GM12801 (cell line): ENCODE results near the gene ZFAND3.

Experiments used
- CTCF ChIP-seq: IDR thresholded peaks from one replicate; pipeline ENCODE4 v1.5.1; 2011; ENCODE audit warnings: control low read depth; ENCODE audit not compliant: insufficient read length; ENCODE audit errors: extremely low read depth

ZFAND3 gene

GRCh38 chr6:37871616-37872372, 52.3 kb downstream of the ZFAND3 start:
- TF ChIP-seq CTCF = no peak

- TF ChIP-seq CTCF = no peak
These were observed 52.8 kb downstream of the ZFAND3 start for GRCh38 chr6:37872373-37872745.

- no peak for TF ChIP-seq CTCF
These were observed 55.2 kb downstream of the ZFAND3 start for GRCh38 chr6:37874726-37875125.

GRCh38 chr6:37875561-37876309, 56.2 kb downstream of the ZFAND3 start:
- no peak for TF ChIP-seq CTCF

GRCh38 chr6:37876843-37877242, 57.3 kb downstream of the ZFAND3 start:
- TF ChIP-seq CTCF = no peak

DNA sequence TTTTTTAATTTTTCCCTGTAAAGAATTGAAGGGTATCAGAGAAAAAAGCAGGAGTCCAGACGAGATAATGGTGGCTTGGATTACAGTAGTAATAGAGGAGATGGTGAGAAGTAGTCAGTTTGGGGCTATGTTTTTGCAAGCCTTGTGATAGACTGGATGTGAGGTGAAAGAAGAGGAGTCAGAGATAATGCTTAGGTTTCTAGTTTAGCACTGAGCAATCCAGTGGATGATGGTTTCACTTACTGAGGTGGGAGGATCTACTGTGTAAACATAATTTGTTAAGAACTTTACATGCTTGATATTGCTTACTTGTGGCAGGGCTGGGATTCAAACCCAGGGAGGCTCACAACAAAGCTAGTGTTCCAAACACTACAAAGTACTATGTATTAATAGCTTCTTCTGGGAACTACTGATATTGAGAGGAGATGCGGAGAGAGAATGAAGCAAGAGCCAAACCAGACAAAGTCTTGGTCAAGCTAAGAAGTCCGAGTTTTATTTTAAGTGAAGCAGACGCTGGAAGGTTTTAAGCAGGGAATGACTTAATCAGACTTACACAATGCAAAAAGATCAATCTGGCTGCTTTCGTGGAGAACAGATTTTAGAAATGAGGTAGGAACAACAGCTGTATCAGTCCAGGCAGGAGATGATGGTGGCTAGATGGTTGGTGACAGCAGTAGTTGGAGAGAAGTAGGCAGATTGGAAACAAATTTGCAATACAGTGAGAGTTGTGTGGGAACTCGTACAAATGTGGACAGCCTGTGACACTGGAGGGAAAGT, 58.0 kb downstream of the ZFAND3 start:
- no peak for TF ChIP-seq CTCF

DNA sequence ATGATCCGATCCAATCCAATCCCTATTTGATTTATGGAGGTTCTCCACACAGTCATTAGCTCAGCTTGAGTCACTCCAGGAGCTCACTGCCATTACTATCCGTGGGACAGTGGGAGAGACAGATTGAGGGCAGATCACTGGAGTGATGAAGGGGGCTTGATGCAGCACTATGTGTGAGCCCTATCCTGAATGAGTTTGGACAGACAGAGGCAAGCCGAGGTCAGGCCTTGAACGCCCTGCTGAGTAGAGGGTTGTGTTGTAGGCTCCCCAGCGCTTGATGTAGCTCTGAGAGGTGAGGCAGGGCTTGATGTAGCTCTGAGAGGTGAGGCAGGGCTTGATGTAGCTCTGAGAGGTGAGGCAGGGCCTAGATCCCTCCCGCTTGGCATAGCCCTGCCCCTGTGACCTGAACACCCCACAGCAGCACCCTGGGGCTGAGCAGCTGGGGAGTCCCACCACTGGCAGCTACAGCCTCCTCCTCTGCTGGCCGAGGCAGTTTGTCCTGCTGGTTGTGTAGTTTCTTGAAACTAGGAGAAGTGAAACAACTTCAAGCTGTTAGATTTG, 58.7 kb downstream of the ZFAND3 start:
- no peak for TF ChIP-seq CTCF
